Sigmoid colon (tissue), 4 donors: ENCODE measurements around the gene DCC.

Experiments used
- EP300 ChIP-seq, 4 donors: sonication (generic); formaldehyde crosslinking; IDR thresholded peaks; one replicate each; pipeline ENCODE4 v1.6.1; 2017; ENCODE audit warnings: antibody characterized with exemption in 4 of 4
- POLR2A ChIP-seq, 2 donors: fragments of 450-650 bp; IDR thresholded peaks; one replicate each; pipeline ENCODE4 v1.6.1; 2016; ENCODE audit warnings: antibody characterized with exemption in 2 of 2, mild to moderate bottlenecking in 2 of 2, moderate library complexity in 2 of 2
- TF ChIP-seq, protein P1 (sequence below), 4 experiments: fragments of 450-650 bp in 3 of 4; fragments of 200-600 bp in 1 of 4; IDR thresholded peaks; one replicate each; pipeline ENCODE4 v1.5.1; 2016 to 2019; ENCODE audit warnings: antibody characterized with exemption in 4 of 4, mild to moderate bottlenecking in 3 of 4, moderate library complexity in 2 of 4

- TF ChIP-seq POLR2A (IDR thresholded peaks at IDR 0.05) = no peak
- TF ChIP-seq, protein P1, sequence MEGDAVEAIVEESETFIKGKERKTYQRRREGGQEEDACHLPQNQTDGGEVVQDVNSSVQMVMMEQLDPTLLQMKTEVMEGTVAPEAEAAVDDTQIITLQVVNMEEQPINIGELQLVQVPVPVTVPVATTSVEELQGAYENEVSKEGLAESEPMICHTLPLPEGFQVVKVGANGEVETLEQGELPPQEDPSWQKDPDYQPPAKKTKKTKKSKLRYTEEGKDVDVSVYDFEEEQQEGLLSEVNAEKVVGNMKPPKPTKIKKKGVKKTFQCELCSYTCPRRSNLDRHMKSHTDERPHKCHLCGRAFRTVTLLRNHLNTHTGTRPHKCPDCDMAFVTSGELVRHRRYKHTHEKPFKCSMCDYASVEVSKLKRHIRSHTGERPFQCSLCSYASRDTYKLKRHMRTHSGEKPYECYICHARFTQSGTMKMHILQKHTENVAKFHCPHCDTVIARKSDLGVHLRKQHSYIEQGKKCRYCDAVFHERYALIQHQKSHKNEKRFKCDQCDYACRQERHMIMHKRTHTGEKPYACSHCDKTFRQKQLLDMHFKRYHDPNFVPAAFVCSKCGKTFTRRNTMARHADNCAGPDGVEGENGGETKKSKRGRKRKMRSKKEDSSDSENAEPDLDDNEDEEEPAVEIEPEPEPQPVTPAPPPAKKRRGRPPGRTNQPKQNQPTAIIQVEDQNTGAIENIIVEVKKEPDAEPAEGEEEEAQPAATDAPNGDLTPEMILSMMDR (IDR thresholded peaks at IDR 0.05) = no peak
- no peak for TF ChIP-seq EP300 (IDR thresholded peaks at IDR 0.05)
Measured at GRCh38 chr18:53385889-53386288, 1045.9 kb downstream of the DCC start.
